ENCODE data around the gene SLTM.
"Not testable (repeated sequence)": the region's sequence is repeated elsewhere in the genome, so short reads cannot be mapped to it uniquely, and the experiment has no call there.

SLTM gene

GRCh38 chr15:58933281-58934113 is at the start of gene SLTM:
Gene SLTM, minus strand, starts transcription at chr15:58933679. Its CDS starts 114 bp downstream, at chr15:58933565.
- DNase-seq, result peak; percentile 64 to 96 (median 88)

- DNase-seq, result no peak
These were observed 49.8 kb upstream of the SLTM start for GRCh38 chr15:58983261-58983660.

GRCh38 chr15:58981808-58982475 is 48.5 kb upstream of the SLTM start:
- no peak for DNase-seq

DNA sequence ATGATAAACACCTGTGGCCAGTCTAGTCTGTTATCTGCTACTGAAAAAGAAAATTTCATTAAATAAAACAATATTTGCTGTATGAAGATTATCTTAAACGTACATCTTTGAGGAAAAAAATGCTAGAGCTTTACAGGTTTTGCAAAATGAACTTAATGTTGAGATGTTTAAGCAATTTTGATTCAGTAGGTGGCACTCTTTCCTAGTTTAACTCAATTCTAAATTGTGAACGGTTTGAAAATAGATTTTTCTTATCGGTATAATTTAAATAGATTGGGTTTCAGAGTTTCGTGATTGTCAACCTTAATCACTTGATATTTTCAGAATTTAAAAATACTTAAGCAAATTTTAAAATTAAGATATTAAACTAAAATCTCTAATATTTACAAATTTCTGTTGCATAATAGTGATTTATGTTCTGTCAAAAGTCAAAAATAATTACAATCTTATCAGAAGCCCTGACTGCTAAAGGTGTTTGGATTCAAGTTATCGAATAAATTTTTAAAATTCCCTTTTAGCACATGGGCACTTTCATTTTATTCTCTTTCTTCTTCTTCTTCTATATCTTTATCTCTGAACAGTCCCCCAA is 47.0 kb upstream of the SLTM start:
- DNase-seq, result peak in 1 of 58 donors; percentile 20

DNA sequence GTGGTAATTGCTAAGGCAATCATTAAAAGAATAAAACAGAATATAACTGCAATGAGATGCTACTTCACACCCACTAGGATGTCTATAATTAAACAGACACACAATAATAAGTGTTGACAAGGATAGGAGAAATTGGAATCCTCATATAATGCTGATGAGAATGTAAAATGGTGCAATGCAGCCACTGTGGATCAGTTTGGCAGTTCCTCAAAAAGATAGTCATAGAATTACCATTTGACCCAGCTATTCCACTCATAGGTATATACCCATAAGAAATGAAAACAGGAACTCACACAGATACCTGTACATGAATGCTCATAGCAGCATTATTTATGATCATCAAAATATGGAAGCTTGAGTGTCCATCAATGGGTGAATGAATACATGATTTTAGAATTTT is 44.4 kb upstream of the SLTM start:
- DNase-seq, result no peak

DNA sequence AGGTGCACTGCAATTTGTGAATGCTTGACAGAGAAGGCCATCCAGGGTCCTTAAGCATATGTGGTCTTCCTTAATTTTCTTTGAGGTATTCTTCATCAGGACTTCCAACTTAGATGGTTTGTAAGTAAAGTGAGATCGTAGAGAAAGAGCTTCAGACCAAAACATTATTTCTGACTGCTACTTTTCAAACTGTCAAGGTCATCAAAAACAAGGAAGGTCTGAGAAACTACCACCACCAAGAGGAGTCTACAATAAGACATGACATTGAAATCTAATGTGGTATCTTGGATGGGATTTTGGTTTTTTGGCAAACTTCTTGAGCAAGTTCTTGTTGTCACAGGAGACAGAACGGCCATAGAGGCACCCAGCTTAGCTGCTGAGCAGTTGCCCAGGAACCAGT is 34.0 kb upstream of the SLTM start:
- no peak for DNase-seq

DNA sequence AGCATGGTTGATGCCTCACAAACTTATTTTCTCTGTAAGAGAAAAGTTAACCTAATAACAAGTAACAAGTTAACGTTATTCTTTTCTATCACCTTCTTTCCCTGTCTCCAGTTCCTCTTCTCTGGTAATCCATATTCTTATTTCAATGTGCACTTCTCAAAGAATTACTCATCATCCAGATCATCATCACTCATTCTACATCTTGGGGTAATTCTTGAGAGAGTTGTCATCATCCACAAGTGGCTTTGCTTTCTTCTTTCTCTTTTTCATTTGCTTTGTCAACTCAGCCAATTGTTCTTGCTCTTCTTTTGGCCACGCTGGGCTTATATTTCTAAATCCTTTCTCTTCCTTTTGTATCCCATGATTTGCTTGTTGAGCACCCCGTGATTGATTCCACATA is 33.2 kb upstream of the SLTM start:
- no peak for DNase-seq

DNA sequence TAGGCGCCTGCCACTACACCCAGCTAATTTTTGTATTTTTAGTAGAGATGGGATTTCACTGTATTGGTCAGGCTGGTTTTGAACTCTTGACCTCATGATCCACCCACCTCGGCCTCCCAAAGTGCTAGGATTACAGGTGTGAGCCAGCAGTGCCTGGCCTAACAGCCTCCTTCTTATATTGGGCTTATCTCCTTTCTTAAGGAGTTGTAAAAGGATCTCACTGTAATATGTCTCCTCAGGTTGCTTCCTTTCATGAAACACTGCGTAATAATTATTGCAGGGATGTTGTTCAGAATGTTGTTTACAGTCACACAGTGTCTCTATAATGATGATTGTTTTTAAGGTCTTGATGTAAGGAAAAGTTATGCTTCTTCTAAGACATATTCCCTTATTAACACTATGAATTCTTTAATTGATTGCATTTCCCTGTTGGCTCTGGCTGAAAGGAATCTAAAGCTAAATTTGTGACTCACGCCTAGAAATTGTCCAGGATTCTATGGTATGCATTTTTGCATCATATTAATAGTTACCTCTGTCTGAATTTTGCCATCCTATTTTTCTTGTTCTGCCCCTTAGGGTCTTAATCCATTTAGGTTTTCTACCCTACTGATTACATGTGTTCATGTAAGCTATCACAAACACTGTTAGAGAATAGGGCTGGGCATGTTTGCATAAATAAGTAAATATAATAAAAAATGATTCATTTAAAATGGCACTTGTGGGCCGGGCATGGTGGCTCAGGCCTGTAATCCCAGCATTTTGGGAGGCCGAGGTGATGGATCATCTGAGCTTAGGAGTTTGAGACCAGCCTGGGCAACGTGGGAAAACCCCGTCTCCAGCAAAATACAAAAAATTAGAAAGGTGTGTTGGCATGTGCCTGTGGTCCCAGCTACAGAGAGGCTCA is 29.4 kb upstream of the SLTM start:
- no peak for DNase-seq

DNA sequence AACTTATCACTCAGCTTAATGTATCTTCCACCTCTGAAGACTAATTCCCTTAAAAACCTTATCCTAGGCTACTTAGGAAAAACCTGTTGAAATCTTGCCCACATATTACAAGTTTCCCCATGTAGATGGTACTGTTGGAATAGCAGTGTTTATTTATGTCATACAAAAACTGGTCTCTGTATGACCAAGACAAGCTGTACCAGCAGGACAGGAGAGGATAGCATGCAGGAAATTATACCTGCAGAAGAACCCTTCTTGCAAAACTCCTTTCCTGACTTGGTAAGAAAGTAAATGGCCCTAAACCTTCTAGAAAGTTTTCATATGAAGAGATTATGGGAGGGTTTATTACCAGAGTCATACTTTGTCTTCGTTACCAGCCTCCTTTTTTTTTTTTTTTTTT is 28.7 kb upstream of the SLTM start:
- no peak for DNase-seq

GRCh38 chr15:58958811-58959210 is 25.3 kb upstream of the SLTM start:
- no peak for DNase-seq

DNA sequence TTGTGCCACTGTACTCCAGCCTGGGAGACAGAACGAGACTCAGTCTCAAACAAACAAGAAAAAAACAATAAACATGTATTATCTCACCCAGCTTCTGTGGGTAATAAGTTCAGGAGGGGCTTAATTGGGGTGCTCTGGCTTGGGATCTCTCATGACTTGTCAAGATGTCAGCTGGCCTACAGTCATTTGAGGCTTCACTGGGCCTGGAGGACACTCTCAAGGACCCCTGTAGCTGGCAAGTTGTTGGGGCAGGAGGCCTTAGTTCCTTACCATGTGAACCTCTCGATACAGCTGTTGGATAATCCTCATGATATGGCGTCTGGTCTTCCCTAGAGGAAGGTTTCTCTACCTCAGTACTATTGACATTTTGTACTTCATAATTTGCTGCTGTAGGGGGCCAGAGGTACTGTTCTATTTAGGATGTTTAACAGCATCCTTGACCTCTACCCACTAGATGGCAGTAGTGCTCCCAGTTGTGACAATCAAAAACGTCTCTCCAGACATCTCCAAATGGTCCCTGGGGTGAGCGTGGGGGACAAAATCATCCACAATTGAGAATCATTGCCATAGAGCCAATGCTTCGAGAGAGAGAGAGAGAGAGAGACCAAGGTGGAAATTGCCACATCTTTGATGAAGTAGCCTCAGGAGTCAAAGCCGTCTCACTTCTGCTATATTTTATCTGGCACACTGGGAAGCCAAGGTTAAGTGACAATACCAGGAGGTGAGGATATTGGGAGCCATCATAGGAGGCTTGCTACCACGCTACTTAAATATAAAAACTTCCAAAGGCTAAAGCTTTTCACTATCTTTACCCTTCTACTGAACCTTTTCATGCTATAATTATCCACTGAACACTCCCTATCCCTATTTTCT is 23.9 kb upstream of the SLTM start:
- DNase-seq, result peak in 23 of 58 donors; percentile 0 to 46 (median 10)

DNA sequence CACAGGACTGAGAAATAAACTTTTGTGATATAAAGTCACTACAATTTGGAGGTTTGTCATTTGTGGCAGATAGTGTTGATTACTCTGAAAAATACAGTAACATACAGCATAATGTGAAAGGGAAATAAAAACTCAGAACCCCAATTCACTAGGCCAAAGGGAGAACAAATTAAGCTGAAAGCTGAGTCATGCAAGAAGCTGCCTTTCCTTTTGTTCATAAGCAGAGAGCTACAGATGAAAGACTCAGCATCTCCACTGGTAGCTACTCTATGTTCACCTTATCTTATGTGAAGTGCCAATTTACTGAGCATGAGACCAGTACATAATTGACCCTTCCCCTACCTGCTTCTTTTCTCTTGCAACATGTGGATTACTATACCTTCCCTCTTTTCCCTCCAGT is 19.3 kb upstream of the SLTM start:
- no peak for DNase-seq

DNA sequence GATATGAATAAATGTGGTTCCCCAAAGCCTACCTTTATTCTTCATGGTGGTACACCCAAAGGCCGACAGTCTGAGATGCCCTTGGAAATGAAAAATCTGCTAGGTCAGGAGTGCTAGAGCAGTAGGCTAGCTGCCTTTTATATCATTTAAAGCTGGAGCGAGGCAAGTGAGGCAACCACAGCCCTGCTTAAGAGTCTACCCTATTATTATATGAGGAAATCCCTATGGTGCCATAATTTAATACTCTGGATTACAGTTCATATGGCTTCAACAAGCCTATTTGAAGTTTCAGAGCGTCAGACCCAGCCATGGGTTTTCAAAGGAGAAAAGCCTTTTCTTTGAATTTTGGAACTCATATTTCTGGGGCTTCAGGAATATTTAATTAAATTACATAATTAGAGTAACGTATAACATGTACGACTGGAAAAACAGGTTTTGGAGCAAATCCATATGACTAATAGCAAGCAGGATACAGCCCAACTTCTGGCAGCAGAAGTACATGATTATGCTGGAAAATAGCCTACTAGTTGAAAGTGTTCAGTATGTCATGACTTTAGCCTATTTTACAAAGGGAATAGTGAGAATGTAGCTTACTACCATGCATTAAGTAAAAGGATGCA is 18.0 kb upstream of the SLTM start:
- DNase-seq, result no peak

- no peak for DNase-seq
These were observed 13.7 kb upstream of the SLTM start for GRCh38 chr15:58947179-58947578.

GRCh38 chr15:58934974-58935373 is 1.5 kb upstream of the SLTM start:
- not testable (repeated sequence) for DNase-seq

- DNase-seq, result no peak
These were observed 1.0 kb upstream of the SLTM start for GRCh38 chr15:58934521-58934920.

DNA sequence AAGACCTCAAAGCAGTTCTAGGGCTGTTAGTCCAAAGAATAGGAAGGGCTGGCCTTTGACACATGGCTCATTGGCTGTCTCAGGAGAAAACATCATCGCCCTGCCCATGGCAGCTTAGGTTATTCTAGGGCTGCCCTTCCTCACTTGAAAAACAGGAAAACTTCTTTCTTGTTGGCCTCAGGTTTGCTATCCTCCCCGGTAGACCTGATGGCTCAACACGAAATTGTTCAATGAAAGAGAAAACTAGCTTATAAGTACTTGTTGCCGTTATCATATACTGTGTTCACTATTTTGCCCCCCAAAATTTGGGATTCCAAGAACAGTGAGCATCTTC is 602 bp upstream of the SLTM start:
- no peak for DNase-seq

DNA sequence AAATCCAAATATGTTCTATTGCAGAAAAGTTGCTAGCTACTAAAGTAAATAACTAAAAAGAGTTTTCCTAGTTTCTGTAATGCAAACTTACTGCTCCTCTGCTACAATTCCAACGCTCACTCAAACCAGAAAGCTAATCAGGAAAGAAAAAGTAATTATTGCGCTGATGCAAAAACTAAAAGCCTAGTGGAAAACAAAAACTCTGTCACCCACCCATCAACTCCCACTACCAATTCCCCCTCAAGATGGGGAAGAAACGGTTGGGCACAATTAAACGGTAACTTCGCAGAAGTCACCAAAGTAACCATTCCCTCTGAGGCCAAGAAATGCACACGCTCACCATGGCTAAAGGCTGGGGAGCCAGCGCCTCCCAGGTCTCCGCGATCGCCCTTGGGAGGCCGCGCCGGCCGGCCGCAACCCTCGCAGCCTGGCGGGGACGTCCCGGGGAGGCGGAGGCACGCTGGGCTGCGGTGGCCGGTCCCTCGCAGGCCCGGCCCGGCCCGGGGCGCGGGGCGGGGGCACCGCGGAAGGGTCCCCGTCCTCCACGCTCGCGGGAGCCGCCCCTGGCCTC is 684 bp downstream of the SLTM start:
- DNase-seq, result peak in 25 of 58 donors; percentile 7 to 74 (median 57)

DNA sequence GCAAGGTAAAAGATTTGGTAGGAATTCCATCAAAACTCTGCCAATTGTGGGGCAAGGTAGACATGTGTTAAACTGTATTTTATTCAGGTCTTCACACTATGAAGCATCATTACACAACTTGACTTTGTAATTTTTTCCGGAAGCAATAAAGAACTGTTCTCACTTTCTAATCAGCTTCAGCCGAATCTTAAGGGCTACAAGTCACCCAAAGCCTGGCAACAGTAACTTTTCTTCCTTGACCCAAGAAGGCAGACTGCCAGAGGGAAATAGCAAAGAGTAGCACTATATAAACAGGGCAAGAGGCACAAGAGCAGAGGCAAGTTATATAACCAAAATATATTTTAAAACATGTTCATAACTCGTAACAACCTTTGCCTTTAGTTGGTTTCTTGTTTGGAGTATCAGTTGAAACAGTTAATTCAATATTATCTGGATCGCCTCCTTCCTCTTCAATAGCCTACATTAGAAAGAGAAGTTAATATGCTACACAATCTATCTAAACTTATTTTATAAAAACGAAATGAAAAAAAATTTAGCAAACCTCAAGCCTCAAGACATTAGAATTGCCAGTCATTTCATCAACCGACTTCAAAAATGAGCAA is 1.4 kb downstream of the SLTM start:
- DNase-seq, result peak in 1 of 58 donors; percentile 16

Data from anterior cingulate cortex (tissue), 58 donors.